PC-3 (cell line): ENCODE results near the gene OTOS.

Source experiments
- CTCF ChIP-seq: fragments of 300-600 bp; sonication (generic); conservative IDR thresholded peaks from 2 replicates; pipeline ENCODE4 v1.5.1; 2017; ENCODE audit warnings: antibody characterized with exemption, low read depth, mild to moderate bottlenecking, low read length
- EZH2 ChIP-seq: fragments of 300-600 bp; sonication (generic); IDR thresholded peaks from one replicate; pipeline ENCODE4 v1.6.1; 2017; ENCODE audit warnings: antibody characterized with exemption, mild to moderate bottlenecking, low read length; ENCODE audit not compliant: unreplicated experiment
- EZH2phosphoT487 ChIP-seq: fragments of 300-600 bp; sonication (generic); IDR thresholded peaks from 2 replicates; pipeline ENCODE4 v1.6.1; 2018; ENCODE audit warnings: mild to moderate bottlenecking, antibody characterized with exemption, low read length, borderline replicate concordance

GRCh38 chr2:240182001-240182400 lies 41.5 kb upstream of the OTOS start:
- TF ChIP-seq CTCF: no peak
- TF ChIP-seq EZH2: no peak
- no peak for TF ChIP-seq EZH2phosphoT487
